Tibial artery (tissue), 4 donors: ENCODE data around the gene SH3D21.

ENCODE experiments used
- DNase-seq, 2 donors: peaks; one replicate each; pipeline ENCODE4 v3.0.0-alpha.2; 2019
- H3K27ac ChIP-seq, 2 donors: fragments of 200-600 bp; sonication (generic) in 1 of 2; 1 replicate in 1 of 2; 2 replicates in 1 of 2; pipeline ENCODE4 v1.5.1; 2018 to 2019; ENCODE audit warnings: mild to moderate bottlenecking in 1 of 2
- H3K27me3 ChIP-seq, 2 donors: fragments of 200-600 bp; sonication (generic) in 1 of 2; one replicate each; pipeline versions ENCODE4 v1.5.1 to v1.6.0; 2016 to 2019
- H3K36me3 ChIP-seq, 3 donors: fragments of 200-600 bp; sonication (generic) in 2 of 3; one replicate each; pipeline ENCODE4 v1.5.1; 2016 to 2019; ENCODE audit warnings: mild to moderate bottlenecking in 2 of 3
- H3K4me1 ChIP-seq, 4 donors: fragments of 200-600 bp; sonication (generic) in 2 of 4; 1 replicate in 3 of 4; 2 replicates in 1 of 4; pipeline ENCODE4 v1.5.1; 2016 to 2019
- H3K4me3 ChIP-seq, 2 donors: fragments of 200-600 bp; sonication (generic) in 1 of 2; 1 replicate in 1 of 2; 2 replicates in 1 of 2; pipeline ENCODE4 v1.5.1; 2018 to 2019; ENCODE audit warnings: mild to moderate bottlenecking in 2 of 2
- H3K9me3 ChIP-seq, 3 donors: fragments of 200-600 bp; sonication (generic) in 1 of 3; one replicate each; pipeline ENCODE4 v1.5.1; 2016 to 2019
- intact Hi-C: fragments of 100-400 bp; cut with DNase I; formaldehyde crosslinking; loops from one replicate; pipeline ENCODE4 v1.15.0; 2023; ENCODE audit warnings: low total_unique reads
- TF ChIP-seq, protein P1 (sequence below), 2 experiments: fragments of 200-600 bp in 1 of 2; fragments of 450-650 bp in 1 of 2; IDR thresholded peaks; one replicate each; pipeline ENCODE4 v1.5.1; 2017 to 2019; ENCODE audit warnings: antibody characterized with exemption in 2 of 2, mild to moderate bottlenecking in 1 of 2, moderate library complexity in 1 of 2

SH3D21 gene

DNA sequence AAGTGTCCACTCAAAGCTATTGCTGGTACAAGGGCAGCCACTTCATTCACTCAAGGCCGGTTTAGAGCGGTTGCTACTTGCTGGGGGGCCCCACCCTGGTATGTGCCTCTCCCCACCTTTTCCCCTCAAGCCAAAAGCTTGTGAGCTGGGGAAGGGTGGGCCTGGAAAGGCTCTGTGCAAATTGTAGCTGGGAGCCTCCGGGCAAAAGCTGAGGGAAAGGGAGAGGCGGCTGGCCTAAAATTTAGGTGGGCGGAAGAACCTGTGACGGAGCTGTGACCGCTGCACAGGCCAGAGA is 306 bp upstream of the SH3D21 start:
- Histone ChIP-seq H3K4me3 (peak overlapping the region; percentile 58 to 64), H3K36me3 (peaks cover 17 to 37% (median 33%) of the 10 kb centered on the region in 3 donors), H3K4me1 (peaks cover 0 to 21% (median 16%) of the 10 kb centered on the region in 4 donors), H3K27ac (peak overlapping the region; percentile 44 to 76), H3K27me3 (no peaks in the 10 kb centered on the region), H3K9me3 (no peaks in the 10 kb centered on the region)
- no peak for DNase-seq
- TF ChIP-seq, protein P1, sequence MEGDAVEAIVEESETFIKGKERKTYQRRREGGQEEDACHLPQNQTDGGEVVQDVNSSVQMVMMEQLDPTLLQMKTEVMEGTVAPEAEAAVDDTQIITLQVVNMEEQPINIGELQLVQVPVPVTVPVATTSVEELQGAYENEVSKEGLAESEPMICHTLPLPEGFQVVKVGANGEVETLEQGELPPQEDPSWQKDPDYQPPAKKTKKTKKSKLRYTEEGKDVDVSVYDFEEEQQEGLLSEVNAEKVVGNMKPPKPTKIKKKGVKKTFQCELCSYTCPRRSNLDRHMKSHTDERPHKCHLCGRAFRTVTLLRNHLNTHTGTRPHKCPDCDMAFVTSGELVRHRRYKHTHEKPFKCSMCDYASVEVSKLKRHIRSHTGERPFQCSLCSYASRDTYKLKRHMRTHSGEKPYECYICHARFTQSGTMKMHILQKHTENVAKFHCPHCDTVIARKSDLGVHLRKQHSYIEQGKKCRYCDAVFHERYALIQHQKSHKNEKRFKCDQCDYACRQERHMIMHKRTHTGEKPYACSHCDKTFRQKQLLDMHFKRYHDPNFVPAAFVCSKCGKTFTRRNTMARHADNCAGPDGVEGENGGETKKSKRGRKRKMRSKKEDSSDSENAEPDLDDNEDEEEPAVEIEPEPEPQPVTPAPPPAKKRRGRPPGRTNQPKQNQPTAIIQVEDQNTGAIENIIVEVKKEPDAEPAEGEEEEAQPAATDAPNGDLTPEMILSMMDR (IDR thresholded peaks at IDR 0.05) = no peak
- intact Hi-C loops = no loop called here

DNA sequence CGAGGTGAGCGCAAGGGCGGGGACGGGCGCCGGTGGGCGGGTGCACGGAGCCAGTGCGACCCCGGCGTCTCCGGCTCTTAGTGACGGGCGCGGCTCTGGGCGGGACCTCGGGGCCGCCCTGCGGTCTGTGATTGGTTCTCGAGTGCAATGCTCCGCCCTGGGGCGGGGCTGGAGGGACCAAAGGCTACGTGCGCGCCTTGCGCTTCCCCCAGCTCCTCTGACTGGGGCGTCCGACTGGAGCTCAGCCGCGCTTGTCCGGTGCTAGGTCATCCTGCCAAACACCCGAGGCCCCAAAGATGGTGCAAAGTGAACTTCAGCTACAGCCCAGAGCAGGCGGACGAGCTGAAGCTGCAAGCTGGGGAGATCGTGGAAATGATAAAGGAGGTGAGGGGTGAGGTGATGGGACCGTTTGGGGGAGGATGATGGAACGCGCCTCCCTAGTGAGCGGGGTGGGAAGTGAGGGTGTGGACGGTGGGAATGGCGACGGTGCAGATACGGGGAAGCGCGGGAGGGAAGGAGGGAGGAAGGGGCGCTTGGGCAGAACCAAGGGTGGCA is 811 bp downstream of the SH3D21 start:
- DNase-seq = peak; percentile 91 to 94
- H3K9me3 ChIP-seq = no peaks in the 10 kb centered on the region
- peaks cover 6 to 26% (median 22%) of the 10 kb centered on the region in 3 donors for H3K36me3 ChIP-seq
- peaks cover 0 to 21% (median 16%) of the 10 kb centered on the region in 4 donors for H3K4me1 ChIP-seq
- intact Hi-C loops = no loop called here
- TF ChIP-seq, protein P1 (IDR thresholded peaks at IDR 0.05) = no peak
- H3K4me3 ChIP-seq = peak overlapping the region; percentile 58 to 64
- H3K27me3 ChIP-seq = no peaks in the 10 kb centered on the region
- H3K27ac ChIP-seq = peak overlapping the region; percentile 44 to 76

GRCh38 chr1:36307601-36308330 is 1.6 kb downstream of the SH3D21 start:
- H3K4me3 ChIP-seq = peak overlapping the region; percentile 58 to 64
- no peaks in the 10 kb centered on the region for H3K9me3 ChIP-seq
- peaks cover 0 to 18% (median 15%) of the 10 kb centered on the region in 3 donors for H3K36me3 ChIP-seq
- peaks cover 0 to 21% (median 16%) of the 10 kb centered on the region in 4 donors for H3K4me1 ChIP-seq
- no peak for DNase-seq
- no peaks in the 10 kb centered on the region for H3K27me3 ChIP-seq
- peak overlapping the region in 1 of 2 donors; percentile 76 for H3K27ac ChIP-seq
- intact Hi-C loops = no loop called here
- TF ChIP-seq, protein P1 (IDR thresholded peaks at IDR 0.05) = no peak

DNA sequence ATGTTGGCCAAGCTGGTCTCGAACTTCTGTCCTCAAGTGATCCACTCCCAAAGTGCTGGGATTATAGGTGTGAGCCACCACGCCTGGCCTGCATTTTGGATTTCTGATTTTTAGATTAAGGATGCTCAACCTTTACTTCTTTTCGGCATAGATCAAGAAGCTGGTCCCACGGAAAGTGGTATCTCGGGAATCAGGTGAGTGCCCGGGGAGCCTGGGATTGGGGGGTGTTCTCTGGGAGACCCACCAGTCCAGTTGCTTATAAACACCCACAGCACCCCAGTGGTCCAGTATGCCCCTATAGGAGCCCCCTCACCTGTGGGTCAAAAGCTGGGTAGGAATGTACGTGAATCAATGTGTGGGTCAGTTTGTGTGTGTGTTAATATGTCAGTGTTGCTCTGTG is 3.2 kb downstream of the SH3D21 start:
- Histone ChIP-seq H3K27me3 (no peaks in the 10 kb centered on the region), H3K27ac (no peak overlapping the region), H3K4me1 (peaks cover 0 to 21% (median 16%) of the 10 kb centered on the region in 4 donors), H3K9me3 (no peaks in the 10 kb centered on the region), H3K36me3 (peaks cover 0 to 4% (median 3%) of the 10 kb centered on the region in 3 donors), H3K4me3 (no peak overlapping the region)
- intact Hi-C loops = no loop called here
- peak in 1 of 2 donors; percentile 39 for DNase-seq
- TF ChIP-seq, protein P1 (IDR thresholded peaks at IDR 0.05) = no peak

- intact Hi-C loops = no loop called here
- DNase-seq = no peak
- Histone ChIP-seq H3K27me3 (no peaks in the 10 kb centered on the region), H3K4me3 (peak overlapping the region; percentile 60 to 76), H3K36me3 (no peaks in the 10 kb centered on the region), H3K4me1 (peaks cover 6 to 38% (median 34%) of the 10 kb centered on the region in 4 donors), H3K9me3 (no peaks in the 10 kb centered on the region), H3K27ac (peak overlapping the region; percentile 85 to 96)
- TF ChIP-seq, protein P1 (IDR thresholded peaks at IDR 0.05) = no peak
Measured at GRCh38 chr1:36320291-36320761, 14.2 kb downstream of the SH3D21 start.
